ENCODE measurements around the gene PDE4D.

DNA sequence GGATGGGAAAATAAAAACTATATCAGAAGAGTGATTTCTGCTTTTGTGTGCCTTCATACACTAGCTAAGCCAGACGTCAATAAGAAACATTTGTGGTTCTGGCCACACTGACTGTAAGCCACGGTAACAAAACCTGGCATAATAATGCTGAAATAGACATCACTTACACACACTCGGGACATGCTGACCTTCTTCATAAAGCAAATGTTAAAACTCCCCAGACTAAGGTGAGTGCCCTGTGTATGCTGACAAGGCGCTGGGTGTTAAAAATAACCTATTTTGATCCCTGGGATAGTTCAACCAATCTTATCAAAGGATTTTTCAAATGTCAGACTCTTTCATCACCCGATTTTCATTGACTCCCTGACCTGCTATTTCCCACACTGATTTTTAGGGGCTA is 973.7 kb downstream of the PDE4D start:
- no peak for TF ChIP-seq EZH2 (IDR thresholded peaks at IDR 0.05; ENCODE audit: borderline replicate concordance, control insufficient read depth, low read depth, low read length)
- no peak for TF ChIP-seq STAT3 (IDR thresholded peaks at IDR 0.05; ENCODE audit: low read depth, low read length)
- TF ChIP-seq CREB1 (IDR thresholded peaks at IDR 0.05; ENCODE audit: low read depth) = no peak
- no peak for TF ChIP-seq RBBP5 (conservative IDR thresholded peaks at IDR 0.05)
- no peak for TF ChIP-seq ESRRA (IDR thresholded peaks at IDR 0.05; ENCODE audit: low read length)
- TF ChIP-seq TCF7 (IDR thresholded peaks at IDR 0.05; ENCODE audit: borderline replicate concordance) = no peak
- no peak for TF ChIP-seq RAD21 (IDR thresholded peaks at IDR 0.05; ENCODE audit: insufficient read depth, low read depth, low read length)

Measured in GM12878 (cell line).